Astrocyte (in vitro differentiated cells and primary cell): ENCODE measurements around the gene PDE8A. TPM values are rescaled to one million over a fixed set of nuclear protein-coding genes. Genes with fewer than 3 reads are reported as not detected.

Experiments
- DNase-seq: peaks from one replicate; pipeline ENCODE4 v3.0.0-alpha.2; 2010; ENCODE audit warnings: low read depth
- FAIRE-seq: peaks from 2 replicates; lab custom pipeline; 2011; peaks lifted over from hg19 to GRCh38; lab: Jason Lieb, UNC
- H2AFZ ChIP-seq: 2 replicates; pipeline ENCODE4 v1.6.0; 2012; ENCODE audit warnings: low read depth, low read length, inconsistent platforms
- H3K27ac ChIP-seq: 2 replicates; pipeline ENCODE4 v1.5.1; 2011; ENCODE audit warnings: low read depth, low read length, inconsistent platforms
- H3K27me3 ChIP-seq: 2 replicates; pipeline ENCODE4 v1.6.0; 2011; ENCODE audit warnings: low read length, inconsistent platforms; ENCODE audit not compliant: insufficient read depth
- H3K36me3 ChIP-seq: 2 replicates; pipeline ENCODE4 v1.5.1; 2011; ENCODE audit warnings: low read length, inconsistent platforms; ENCODE audit not compliant: insufficient read depth
- H3K4me1 ChIP-seq: 2 replicates; pipeline ENCODE4 v1.5.1; 2011; ENCODE audit warnings: low read length, inconsistent platforms; ENCODE audit not compliant: insufficient read depth
- H3K4me2 ChIP-seq: 2 replicates; pipeline ENCODE4 v1.6.0; 2012; ENCODE audit warnings: low read length, inconsistent platforms
- H3K4me3 ChIP-seq: 2 replicates; pipeline ENCODE4 v1.5.1; 2011; ENCODE audit warnings: low read depth, mild to moderate bottlenecking, low read length, inconsistent platforms; ENCODE audit not compliant: insufficient read depth
- H3K79me2 ChIP-seq: 2 replicates; pipeline ENCODE4 v1.6.0; 2012; ENCODE audit warnings: mild to moderate bottlenecking, low read length, inconsistent platforms; ENCODE audit not compliant: insufficient read depth
- H3K9ac ChIP-seq: 2 replicates; pipeline ENCODE4 v1.6.0; 2012; ENCODE audit warnings: mild to moderate bottlenecking, low read length, inconsistent platforms
- H3K9me3 ChIP-seq: 2 replicates; pipeline ENCODE4 v1.5.1; 2012; ENCODE audit warnings: low read depth, mild to moderate bottlenecking, low read length, inconsistent platforms; ENCODE audit not compliant: insufficient read depth
- H4K20me1 ChIP-seq: 2 replicates; pipeline ENCODE4 v1.6.0; 2012; ENCODE audit warnings: low read length, inconsistent platforms; ENCODE audit not compliant: insufficient read depth
- H3K27ac Mint-ChIP-seq: one replicate; pipeline ENCODE4 v1.8.0; 2021; ENCODE audit warnings: mild to moderate bottlenecking, mixed read lengths; ENCODE audit not compliant: unreplicated experiment
- H3K27me3 Mint-ChIP-seq: one replicate; pipeline ENCODE4 v1.8.0; 2021; ENCODE audit warnings: low read depth, mixed read lengths; ENCODE audit not compliant: unreplicated experiment
- H3K36me3 Mint-ChIP-seq: one replicate; pipeline ENCODE4 v1.8.0; 2021; ENCODE audit warnings: low read depth, mixed read lengths; ENCODE audit not compliant: unreplicated experiment
- H3K4me1 Mint-ChIP-seq: one replicate; pipeline ENCODE4 v1.8.0; 2021; ENCODE audit warnings: low read depth, mixed read lengths; ENCODE audit not compliant: unreplicated experiment
- H3K4me3 Mint-ChIP-seq: one replicate; pipeline ENCODE4 v1.8.0; 2021; ENCODE audit warnings: mild to moderate bottlenecking, moderate library complexity, mixed read lengths; ENCODE audit not compliant: unreplicated experiment
- H3K9me3 Mint-ChIP-seq: one replicate; pipeline ENCODE4 v1.8.0; 2021; ENCODE audit warnings: mild to moderate bottlenecking, mixed read lengths; ENCODE audit not compliant: unreplicated experiment
- CTCF ChIP-seq: IDR thresholded peaks from 2 replicates; pipeline ENCODE4 v1.5.1; 2011; ENCODE audit warnings: low read depth, mild to moderate bottlenecking, inconsistent platforms, low read length, moderate library complexity; ENCODE audit not compliant: insufficient read depth
- EZH2 ChIP-seq: IDR thresholded peaks from 2 replicates; pipeline ENCODE4 v1.6.1; 2012; ENCODE audit warnings: mild to moderate bottlenecking, low read length, inconsistent platforms; ENCODE audit not compliant: insufficient read depth
- total RNA-seq: library from RNA; stranded (reverse); gene quantifications from 2 replicates; pipeline ENCODE4 v1.2.1, GENCODE V29; 2021

PDE8A gene
- total RNA-seq, 1 donor from 2014 or later, result 18.0 TPM

GRCh38 chr15:85049805-85050204, 68.1 kb downstream of the PDE8A start:
- no peak overlapping the region for H3K27ac Mint-ChIP-seq
- no peaks in the 10 kb centered on the region for H4K20me1 ChIP-seq
- H3K9me3 Mint-ChIP-seq, result peaks cover 4% of the 10 kb centered on the region
- no peaks in the 10 kb centered on the region for H3K27me3 Mint-ChIP-seq
- peaks cover under 1% of the 10 kb centered on the region for H3K36me3 Mint-ChIP-seq
- peaks cover 25% of the 10 kb centered on the region for H3K4me1 ChIP-seq
- no peak overlapping the region for H3K4me3 ChIP-seq
- DNase-seq, result no peak
- H3K27ac ChIP-seq, result no peak overlapping the region
- H3K27me3 ChIP-seq, result no peaks in the 10 kb centered on the region
- peaks cover 37% of the 10 kb centered on the region for H3K79me2 ChIP-seq
- no peak overlapping the region for H2AFZ ChIP-seq
- no peak overlapping the region for H3K4me3 Mint-ChIP-seq
- H3K4me1 Mint-ChIP-seq, result peaks cover 14% of the 10 kb centered on the region
- no peak for FAIRE-seq
- TF ChIP-seq CTCF, result no peak
- no peak for TF ChIP-seq EZH2
- H3K9ac ChIP-seq, result no peak overlapping the region
- H3K9me3 ChIP-seq, result no peaks in the 10 kb centered on the region
- no peak overlapping the region for H3K4me2 ChIP-seq
- no peaks in the 10 kb centered on the region for H3K36me3 ChIP-seq

DNA sequence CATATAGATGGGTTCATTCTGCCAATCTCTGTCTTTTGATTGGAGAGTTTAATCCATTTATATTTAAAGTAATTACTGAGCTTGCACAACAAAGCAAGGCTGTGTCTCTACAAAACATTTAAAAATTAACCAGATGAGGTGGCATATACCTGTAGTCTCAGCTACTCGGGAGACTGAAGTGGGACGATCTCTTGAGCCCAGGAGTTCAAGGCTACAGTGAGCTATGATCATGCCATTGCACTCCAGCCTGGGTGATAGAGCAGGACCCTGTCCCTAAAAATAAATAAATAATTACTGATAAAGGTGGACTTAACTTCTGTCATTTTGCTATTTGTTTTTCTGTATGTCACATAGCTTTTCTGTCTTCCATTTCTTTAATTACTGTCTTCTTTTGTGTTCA, 78.1 kb downstream of the PDE8A start:
- H3K27ac ChIP-seq, result no peak overlapping the region
- Mint-ChIP-seq H3K4me1 (no peaks in the 10 kb centered on the region), H3K36me3 (peaks cover 8% of the 10 kb centered on the region), H3K27me3 (no peaks in the 10 kb centered on the region), H3K27ac (no peak overlapping the region), H3K4me3 (no peak overlapping the region), H3K9me3 (peaks cover 14% of the 10 kb centered on the region)
- H3K9ac ChIP-seq, result no peak overlapping the region
- no peaks in the 10 kb centered on the region for H3K4me1 ChIP-seq
- H3K4me3 ChIP-seq, result no peak overlapping the region
- TF ChIP-seq EZH2 (no peak), CTCF (no peak)
- peaks cover 26% of the 10 kb centered on the region for H4K20me1 ChIP-seq
- no peak overlapping the region for H3K4me2 ChIP-seq
- H3K9me3 ChIP-seq, result no peaks in the 10 kb centered on the region
- no peaks in the 10 kb centered on the region for H3K36me3 ChIP-seq
- H3K79me2 ChIP-seq, result peaks cover 43% of the 10 kb centered on the region
- FAIRE-seq (no peak), DNase-seq (no peak)
- no peaks in the 10 kb centered on the region for H3K27me3 ChIP-seq
- H2AFZ ChIP-seq, result no peak overlapping the region

DNA sequence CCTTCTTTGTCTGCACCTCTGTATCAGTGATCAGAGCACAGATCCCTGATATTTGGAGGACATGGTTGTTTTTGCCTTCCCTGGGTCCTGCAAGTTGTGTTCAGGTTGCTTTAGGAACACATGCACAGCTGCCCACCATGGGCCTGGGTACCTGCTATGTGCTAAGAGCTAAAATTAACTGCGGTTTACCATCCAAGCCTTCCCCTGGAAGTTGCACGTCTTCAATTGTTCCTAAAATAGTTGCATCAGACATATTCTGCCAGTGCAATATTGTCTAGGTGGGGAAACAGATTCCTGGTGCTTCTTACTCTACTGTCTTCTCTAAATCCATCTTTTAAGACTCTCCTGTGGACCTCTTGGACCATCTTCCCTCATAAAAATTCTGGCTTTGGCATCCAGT, 80.9 kb downstream of the PDE8A start:
- TF ChIP-seq CTCF (no peak), EZH2 (no peak)
- Histone ChIP-seq H3K4me2 (no peak overlapping the region), H3K9ac (no peak overlapping the region), H2AFZ (no peak overlapping the region), H4K20me1 (peaks cover 26% of the 10 kb centered on the region), H3K4me3 (no peak overlapping the region), H3K4me1 (no peaks in the 10 kb centered on the region), H3K79me2 (peaks cover 38% of the 10 kb centered on the region), H3K9me3 (no peaks in the 10 kb centered on the region), H3K36me3 (no peaks in the 10 kb centered on the region), H3K27ac (no peak overlapping the region), H3K27me3 (no peaks in the 10 kb centered on the region)
- Mint-ChIP-seq H3K36me3 (peaks cover 2% of the 10 kb centered on the region), H3K9me3 (peaks cover 11% of the 10 kb centered on the region), H3K27me3 (no peaks in the 10 kb centered on the region), H3K4me3 (no peak overlapping the region), H3K4me1 (no peaks in the 10 kb centered on the region), H3K27ac (no peak overlapping the region)
- FAIRE-seq, result no peak
- DNase-seq, result no peak
